Measurements from ENCODE around the gene PCGF3. TPM values are rescaled to one million over a fixed set of nuclear protein-coding genes. Genes with fewer than 3 reads are reported as not detected.
"Not testable (repeated sequence)": the region's sequence is repeated elsewhere in the genome, so short reads cannot be mapped to it uniquely, and the experiment has no call there.

Gene PCGF3
- total RNA-seq, 2 experiments from 2014 or later = 24.7 to 25.9 TPM

- Mint-ChIP-seq H3K4me3 (no peak overlapping the region), H3K27ac (no peak overlapping the region), H3K4me1 (ENCODE audit: low read depth) (peaks cover 2% of the 10 kb centered on the region), H3K27me3 (ENCODE audit: low read depth) (no peaks in the 10 kb centered on the region), H3K9me3 (no peaks in the 10 kb centered on the region), H3K36me3 (ENCODE audit: low read depth) (peaks cover 16% of the 10 kb centered on the region)
- intact Hi-C loops (cut with micrococcal nuclease) = no loop called here
- CTCF ChIA-PET = no interaction called here
- no peak for DNase-seq
Measured at GRCh38 chr4:748461-748860, 42.8 kb downstream of the PCGF3 start.

DNA sequence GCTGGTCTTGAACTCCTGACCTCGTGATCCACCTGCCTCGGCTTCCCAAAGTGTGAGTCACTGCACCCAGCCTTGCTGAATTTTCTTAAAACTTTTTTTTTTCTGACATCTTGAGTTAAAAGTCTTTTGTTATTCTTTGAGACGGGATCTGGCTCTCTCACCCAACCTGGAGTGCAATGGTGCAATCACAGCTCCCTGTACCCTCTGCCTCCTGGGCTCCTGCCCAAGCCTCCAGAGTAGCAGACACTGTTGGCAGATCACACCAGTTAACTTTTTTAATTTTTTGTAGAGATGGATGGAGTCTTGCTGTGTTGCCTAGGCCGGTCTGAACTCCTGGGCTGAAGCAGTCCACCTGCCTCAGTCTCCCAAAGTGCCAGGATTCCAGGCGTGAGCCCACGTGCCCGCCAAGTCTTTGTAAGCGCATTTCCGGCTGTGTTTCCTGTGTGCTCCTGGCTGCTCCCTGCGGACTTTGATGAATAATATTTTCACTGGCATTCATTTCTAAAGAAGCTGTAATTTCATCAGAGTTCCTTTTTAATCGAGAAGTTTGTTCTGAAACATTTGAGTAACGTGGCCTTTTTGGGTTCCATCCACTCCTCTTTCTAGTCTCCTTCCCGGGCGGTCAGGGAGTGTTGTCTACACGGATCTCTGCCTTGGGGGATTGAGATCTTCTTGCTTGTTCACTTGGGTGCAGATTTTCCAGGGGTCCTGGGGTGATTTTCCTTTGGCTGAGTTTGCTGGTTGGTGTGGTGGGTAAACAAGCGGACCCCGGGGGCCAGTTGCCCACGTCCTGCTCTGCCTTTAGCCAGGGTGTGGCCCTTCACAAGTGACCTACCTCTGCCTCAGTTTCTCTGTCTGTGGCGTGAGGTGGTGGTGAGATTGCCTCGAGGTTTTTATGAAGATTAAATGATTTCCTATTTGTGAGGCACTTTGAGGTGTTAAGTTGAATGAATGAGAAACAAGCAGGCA is 44.4 kb downstream of the PCGF3 start:
- Mint-ChIP-seq H3K27ac (no peak overlapping the region), H3K27me3 (ENCODE audit: low read depth) (no peaks in the 10 kb centered on the region), H3K36me3 (ENCODE audit: low read depth) (peaks cover 10% of the 10 kb centered on the region), H3K9me3 (no peaks in the 10 kb centered on the region), H3K4me1 (ENCODE audit: low read depth) (peaks cover 2% of the 10 kb centered on the region), H3K4me3 (no peak overlapping the region)
- CTCF ChIA-PET = no interaction called here
- DNase-seq = no peak
- intact Hi-C loops (cut with micrococcal nuclease) = no loop called here

- H3K9me3 Mint-ChIP-seq = no peaks in the 10 kb centered on the region
- H3K4me3 Mint-ChIP-seq = no peak overlapping the region
- peaks cover 10% of the 10 kb centered on the region for H3K36me3 Mint-ChIP-seq (ENCODE audit: low read depth)
- intact Hi-C loops (cut with micrococcal nuclease) = no loop called here
- no peak for DNase-seq
- CTCF ChIA-PET = interaction anchor here (0.6 kb wide), 2 partner anchors 19 to 723 kb away, joined by 3 to 5 read pairs; no protein-coding TSS in a partner anchor
- H3K27ac Mint-ChIP-seq = no peak overlapping the region
- H3K4me1 Mint-ChIP-seq (ENCODE audit: low read depth) = peaks cover 2% of the 10 kb centered on the region
- H3K27me3 Mint-ChIP-seq (ENCODE audit: low read depth) = no peaks in the 10 kb centered on the region
Measured at GRCh38 chr4:751676-752075, 46.0 kb downstream of the PCGF3 start.

- intact Hi-C loops (cut with micrococcal nuclease) = no loop called here
- DNase-seq = no peak
- no peak overlapping the region for H3K27ac Mint-ChIP-seq
- no peak overlapping the region for H3K4me3 Mint-ChIP-seq
- CTCF ChIA-PET = interaction anchor here (1.6 kb wide), 1 partner anchor 10 kb away, joined by 11 read pairs; no protein-coding TSS in a partner anchor
- H3K36me3 Mint-ChIP-seq (ENCODE audit: low read depth) = peaks cover 10% of the 10 kb centered on the region
- no peaks in the 10 kb centered on the region for H3K27me3 Mint-ChIP-seq (ENCODE audit: low read depth)
- H3K9me3 Mint-ChIP-seq = no peaks in the 10 kb centered on the region
- peaks cover 2% of the 10 kb centered on the region for H3K4me1 Mint-ChIP-seq (ENCODE audit: low read depth)
Measured at GRCh38 chr4:752196-752861, 46.7 kb downstream of the PCGF3 start.

- H3K4me3 Mint-ChIP-seq; DNase-seq; H3K27ac Mint-ChIP-seq; H3K27me3 Mint-ChIP-seq (ENCODE audit: low read depth); H3K4me1 Mint-ChIP-seq (ENCODE audit: low read depth); H3K9me3 Mint-ChIP-seq; intact Hi-C loops (cut with micrococcal nuclease); H3K36me3 Mint-ChIP-seq (ENCODE audit: low read depth): not testable (repeated sequence)
- CTCF ChIA-PET = interaction anchor here (1.6 kb wide), 1 partner anchor 11 kb away, joined by 11 read pairs; no protein-coding TSS in a partner anchor
Measured at GRCh38 chr4:753186-753585, 47.6 kb downstream of the PCGF3 start.

DNA sequence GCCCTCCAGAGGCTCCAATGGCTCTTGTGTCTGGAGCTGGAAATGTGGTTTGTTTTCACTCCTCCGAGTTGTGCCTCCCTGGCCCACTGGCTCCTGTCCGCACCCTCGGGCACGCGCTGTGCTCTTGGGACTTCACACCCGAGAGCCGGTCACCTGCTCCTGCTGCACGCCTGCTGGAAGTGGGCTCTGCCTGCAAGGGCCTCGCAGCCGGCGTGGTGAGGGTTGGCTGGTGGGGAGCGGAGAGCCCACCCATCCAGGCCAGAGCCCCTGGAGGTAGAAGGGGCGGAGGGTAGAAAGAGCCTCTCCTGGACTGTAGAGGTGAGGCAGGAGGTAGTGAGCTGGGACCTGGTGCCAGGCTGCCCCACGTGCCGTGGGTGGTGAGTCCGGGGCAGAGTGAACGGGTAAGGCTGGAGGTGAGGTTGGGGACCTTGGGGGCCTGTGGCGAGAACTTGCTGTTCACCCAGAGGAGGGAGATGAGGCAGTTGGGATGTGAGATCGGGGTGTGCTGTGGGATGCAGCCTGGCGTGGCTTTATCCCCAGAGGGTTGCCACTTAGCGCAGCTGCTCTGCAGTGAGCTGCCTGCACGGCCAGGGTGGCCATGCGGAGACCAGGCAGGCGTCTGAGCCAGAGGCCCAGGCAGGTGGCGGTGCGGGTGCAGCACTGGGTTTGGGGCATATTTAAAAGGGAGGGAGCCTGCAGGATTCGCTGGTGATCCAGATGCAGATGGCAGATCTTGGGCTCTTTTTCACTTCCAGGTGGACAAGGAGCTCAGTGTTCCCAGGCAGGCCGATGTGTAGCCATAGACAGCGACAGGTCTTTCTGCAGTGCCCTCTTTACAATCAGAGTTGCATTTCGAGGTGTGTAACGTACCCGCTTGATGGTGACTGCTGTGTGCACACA is 48.8 kb downstream of the PCGF3 start:
- CTCF ChIA-PET = no interaction called here
- H3K4me3 Mint-ChIP-seq = no peak overlapping the region
- H3K27ac Mint-ChIP-seq = no peak overlapping the region
- H3K9me3 Mint-ChIP-seq = no peaks in the 10 kb centered on the region
- no peaks in the 10 kb centered on the region for H3K27me3 Mint-ChIP-seq (ENCODE audit: low read depth)
- peaks cover 8% of the 10 kb centered on the region for H3K36me3 Mint-ChIP-seq (ENCODE audit: low read depth)
- no peaks in the 10 kb centered on the region for H3K4me1 Mint-ChIP-seq (ENCODE audit: low read depth)
- no peak for DNase-seq
- intact Hi-C loops (cut with micrococcal nuclease) = no loop called here

GRCh38 chr4:757111-757510 is 51.5 kb downstream of the PCGF3 start:
- no peak for DNase-seq
- no peak overlapping the region for H3K27ac Mint-ChIP-seq
- no peak overlapping the region for H3K4me3 Mint-ChIP-seq
- peaks cover 4% of the 10 kb centered on the region for H3K4me1 Mint-ChIP-seq (ENCODE audit: low read depth)
- CTCF ChIA-PET = interaction anchor here (1.2 kb wide), 2 partner anchors 15 to 230 kb away, joined by 3 to 6 read pairs; partner anchors contain the start of gene IDUA
- H3K27me3 Mint-ChIP-seq (ENCODE audit: low read depth) = no peaks in the 10 kb centered on the region
- intact Hi-C loops (cut with micrococcal nuclease) = no loop called here
- peaks cover 9% of the 10 kb centered on the region for H3K36me3 Mint-ChIP-seq (ENCODE audit: low read depth)
- H3K9me3 Mint-ChIP-seq = no peaks in the 10 kb centered on the region

- CTCF ChIA-PET, H3K9me3 Mint-ChIP-seq, DNase-seq: not testable (repeated sequence)
Measured at GRCh38 chr4:759810-760209, 54.2 kb downstream of the PCGF3 start.

GRCh38 chr4:760616-761015 is 55.0 kb downstream of the PCGF3 start:
- Mint-ChIP-seq H3K27ac (no peak overlapping the region), H3K36me3 (ENCODE audit: low read depth) (peaks cover 26% of the 10 kb centered on the region), H3K27me3 (ENCODE audit: low read depth) (no peaks in the 10 kb centered on the region), H3K4me3 (no peak overlapping the region), H3K4me1 (ENCODE audit: low read depth) (peaks cover 4% of the 10 kb centered on the region), H3K9me3 (no peaks in the 10 kb centered on the region)
- intact Hi-C loops (cut with micrococcal nuclease) = no loop called here
- CTCF ChIA-PET = no interaction called here
- no peak for DNase-seq

More at GRCh38 chr4:759810-760209, 54.2 kb downstream of the PCGF3 start:
- Mint-ChIP-seq H3K36me3 (ENCODE audit: low read depth) (peaks cover 24% of the 10 kb centered on the region), H3K27ac (peak overlapping the region; percentile 31)
- H3K4me3 Mint-ChIP-seq; intact Hi-C loops (cut with micrococcal nuclease); H3K27me3 Mint-ChIP-seq (ENCODE audit: low read depth); H3K4me1 Mint-ChIP-seq (ENCODE audit: low read depth): not testable (repeated sequence)

DNA sequence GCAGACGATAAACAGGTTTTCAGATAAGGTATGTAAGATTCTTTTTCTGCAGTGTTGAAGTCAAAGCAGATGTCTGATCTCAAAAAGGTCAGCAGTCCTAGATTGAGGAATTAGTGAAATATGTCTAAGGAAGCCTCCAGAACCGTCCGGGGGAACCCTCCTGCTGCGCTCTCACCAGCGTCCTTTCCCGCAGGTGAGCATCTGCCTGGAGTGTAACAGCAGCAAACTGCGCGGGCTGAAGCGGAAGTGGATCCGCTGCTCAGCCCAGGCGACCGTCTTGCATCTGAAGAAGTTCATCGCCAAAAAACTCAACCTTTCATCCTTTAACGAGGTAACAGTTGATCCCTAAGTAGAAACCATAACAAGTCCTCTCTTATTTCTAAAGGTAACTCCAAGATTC is 55.5 kb downstream of the PCGF3 start:
- Mint-ChIP-seq H3K27ac (no peak overlapping the region), H3K9me3 (no peaks in the 10 kb centered on the region), H3K27me3 (ENCODE audit: low read depth) (no peaks in the 10 kb centered on the region), H3K36me3 (ENCODE audit: low read depth) (peaks cover 31% of the 10 kb centered on the region), H3K4me3 (no peak overlapping the region), H3K4me1 (ENCODE audit: low read depth) (peaks cover 4% of the 10 kb centered on the region)
- intact Hi-C loops (cut with micrococcal nuclease) = no loop called here
- CTCF ChIA-PET = no interaction called here
- no peak for DNase-seq

- Mint-ChIP-seq H3K36me3 (ENCODE audit: low read depth) (peaks cover 36% of the 10 kb centered on the region), H3K4me1 (ENCODE audit: low read depth) (peaks cover 4% of the 10 kb centered on the region), H3K27ac (no peak overlapping the region), H3K27me3 (ENCODE audit: low read depth) (no peaks in the 10 kb centered on the region), H3K9me3 (no peaks in the 10 kb centered on the region), H3K4me3 (no peak overlapping the region)
- intact Hi-C loops (cut with micrococcal nuclease) = no loop called here
- DNase-seq = no peak
- CTCF ChIA-PET = no interaction called here
Measured at GRCh38 chr4:761739-762138, 56.1 kb downstream of the PCGF3 start.

Measured in activated naive CD4-positive, alpha-beta T cell treated with anti-CD3 and anti-CD28 coated beads for 36 hours (primary cell).